Measurements from ENCODE around the gene ASB15. TPM values are rescaled to one million over a fixed set of nuclear protein-coding genes. Genes with fewer than 3 reads are reported as not detected.
A peak's percentile ranks its signal among the peaks of the same experiment; 100 is the strongest.

ASB15 gene
- total RNA-seq, 2 experiments from 2014 or later = not detected

- Mint-ChIP-seq H3K4me3 (no peak overlapping the region), H3K36me3 (ENCODE audit: low read depth) (no peaks in the 10 kb centered on the region), H3K4me1 (ENCODE audit: low read depth) (no peaks in the 10 kb centered on the region), H3K27ac (no peak overlapping the region), H3K9me3 (no peaks in the 10 kb centered on the region), H3K27me3 (ENCODE audit: low read depth) (peaks cover 1% of the 10 kb centered on the region)
- no peak for DNase-seq
- CTCF ChIA-PET = no interaction called here
- intact Hi-C loops (cut with micrococcal nuclease) = no loop called here
Observed at GRCh38 chr7:123571187-123571586, 30.4 kb upstream of the ASB15 start.

- no peak for DNase-seq
- CTCF ChIA-PET = no interaction called here
- Mint-ChIP-seq H3K4me3 (no peak overlapping the region), H3K36me3 (ENCODE audit: low read depth) (no peaks in the 10 kb centered on the region), H3K27me3 (ENCODE audit: low read depth) (peaks cover 1% of the 10 kb centered on the region), H3K4me1 (ENCODE audit: low read depth) (no peaks in the 10 kb centered on the region), H3K27ac (no peak overlapping the region), H3K9me3 (no peaks in the 10 kb centered on the region)
- intact Hi-C loops (cut with micrococcal nuclease) = no loop called here
Observed at GRCh38 chr7:123571684-123572083, 29.9 kb upstream of the ASB15 start.

GRCh38 chr7:123573341-123573740, 28.3 kb upstream of the ASB15 start:
- no peak for DNase-seq
- CTCF ChIA-PET = interaction anchor here (0.7 kb wide), 1 partner anchor 12 kb away, joined by 4 read pairs; no protein-coding TSS in a partner anchor
- no peaks in the 10 kb centered on the region for H3K4me1 Mint-ChIP-seq (ENCODE audit: low read depth)
- intact Hi-C loops (cut with micrococcal nuclease) = no loop called here
- no peaks in the 10 kb centered on the region for H3K9me3 Mint-ChIP-seq
- H3K36me3 Mint-ChIP-seq (ENCODE audit: low read depth) = no peaks in the 10 kb centered on the region
- H3K27ac Mint-ChIP-seq = no peak overlapping the region
- no peak overlapping the region for H3K4me3 Mint-ChIP-seq
- peaks cover 4% of the 10 kb centered on the region for H3K27me3 Mint-ChIP-seq (ENCODE audit: low read depth)

GRCh38 chr7:123573896-123574467, 27.6 kb upstream of the ASB15 start:
- H3K4me3 Mint-ChIP-seq = no peak overlapping the region
- intact Hi-C loops (cut with micrococcal nuclease) = no loop called here
- no peaks in the 10 kb centered on the region for H3K36me3 Mint-ChIP-seq (ENCODE audit: low read depth)
- CTCF ChIA-PET = no interaction called here
- H3K9me3 Mint-ChIP-seq = no peaks in the 10 kb centered on the region
- no peak for DNase-seq
- H3K27me3 Mint-ChIP-seq (ENCODE audit: low read depth) = peaks cover 6% of the 10 kb centered on the region
- H3K27ac Mint-ChIP-seq = no peak overlapping the region
- no peaks in the 10 kb centered on the region for H3K4me1 Mint-ChIP-seq (ENCODE audit: low read depth)

- H3K36me3 Mint-ChIP-seq (ENCODE audit: low read depth) = no peaks in the 10 kb centered on the region
- DNase-seq = no peak
- CTCF ChIA-PET = interaction anchor here (1.4 kb wide), 1 partner anchor 289 kb away, joined by 3 read pairs; no protein-coding TSS in a partner anchor
- peaks cover 10% of the 10 kb centered on the region for H3K27me3 Mint-ChIP-seq (ENCODE audit: low read depth)
- no peaks in the 10 kb centered on the region for H3K9me3 Mint-ChIP-seq
- intact Hi-C loops (cut with micrococcal nuclease) = no loop called here
- no peak overlapping the region for H3K27ac Mint-ChIP-seq
- no peak overlapping the region for H3K4me3 Mint-ChIP-seq
- H3K4me1 Mint-ChIP-seq (ENCODE audit: low read depth) = no peaks in the 10 kb centered on the region
Observed at GRCh38 chr7:123579416-123579815, 22.2 kb upstream of the ASB15 start.

- Mint-ChIP-seq H3K36me3 (ENCODE audit: low read depth) (no peaks in the 10 kb centered on the region), H3K4me3 (no peak overlapping the region), H3K9me3 (no peaks in the 10 kb centered on the region), H3K4me1 (ENCODE audit: low read depth) (no peaks in the 10 kb centered on the region), H3K27ac (no peak overlapping the region), H3K27me3 (ENCODE audit: low read depth) (peaks cover 9% of the 10 kb centered on the region)
- DNase-seq = peak; percentile 12
- intact Hi-C loops (cut with micrococcal nuclease) = loop anchor here (1.0 to 2.0 kb wide), 3 partner anchors 121 to 292 kb away; no protein-coding TSS in a partner anchor
- CTCF ChIA-PET = interaction anchor here (0.7 to 1.4 kb wide), 5 partner anchors 12 to 288 kb away, joined by 3 read pairs; no protein-coding TSS in a partner anchor
Observed at GRCh38 chr7:123580406-123581161, 21.0 kb upstream of the ASB15 start.

GRCh38 chr7:123581162-123581459, 20.5 kb upstream of the ASB15 start:
- no peaks in the 10 kb centered on the region for H3K9me3 Mint-ChIP-seq
- no peak for DNase-seq
- no peaks in the 10 kb centered on the region for H3K4me1 Mint-ChIP-seq (ENCODE audit: low read depth)
- peaks cover 9% of the 10 kb centered on the region for H3K27me3 Mint-ChIP-seq (ENCODE audit: low read depth)
- intact Hi-C loops (cut with micrococcal nuclease) = loop anchor here (1.0 to 2.0 kb wide), 3 partner anchors 120 to 292 kb away; no protein-coding TSS in a partner anchor
- H3K4me3 Mint-ChIP-seq = no peak overlapping the region
- no peaks in the 10 kb centered on the region for H3K36me3 Mint-ChIP-seq (ENCODE audit: low read depth)
- CTCF ChIA-PET = interaction anchor here (0.6 to 1.1 kb wide), 5 partner anchors 11 to 1080 kb away, joined by 3 read pairs; no protein-coding TSS in a partner anchor
- H3K27ac Mint-ChIP-seq = no peak overlapping the region

GRCh38 chr7:123583821-123584220, 17.8 kb upstream of the ASB15 start:
- Mint-ChIP-seq H3K36me3 (ENCODE audit: low read depth) (no peaks in the 10 kb centered on the region), H3K4me1 (ENCODE audit: low read depth) (no peaks in the 10 kb centered on the region)
- CTCF ChIA-PET = no interaction called here

GRCh38 chr7:123588376-123588775, 13.2 kb upstream of the ASB15 start:
- H3K4me1 Mint-ChIP-seq (ENCODE audit: low read depth) = no peaks in the 10 kb centered on the region
- no peak overlapping the region for H3K27ac Mint-ChIP-seq
- CTCF ChIA-PET = no interaction called here
- intact Hi-C loops (cut with micrococcal nuclease) = no loop called here
- no peak for DNase-seq
- H3K4me3 Mint-ChIP-seq = no peak overlapping the region
- no peaks in the 10 kb centered on the region for H3K36me3 Mint-ChIP-seq (ENCODE audit: low read depth)
- H3K27me3 Mint-ChIP-seq (ENCODE audit: low read depth) = peaks cover 26% of the 10 kb centered on the region
- no peaks in the 10 kb centered on the region for H3K9me3 Mint-ChIP-seq

More at GRCh38 chr7:123583821-123584220, 17.8 kb upstream of the ASB15 start:
- intact Hi-C loops (cut with micrococcal nuclease) = no loop called here
- Mint-ChIP-seq H3K27ac (no peak overlapping the region), H3K9me3 (no peaks in the 10 kb centered on the region), H3K27me3 (ENCODE audit: low read depth) (peaks cover 4% of the 10 kb centered on the region), H3K4me3 (no peak overlapping the region)
- DNase-seq = no peak

- DNase-seq = no peak
- H3K36me3 Mint-ChIP-seq (ENCODE audit: low read depth) = no peaks in the 10 kb centered on the region
- CTCF ChIA-PET = no interaction called here
- H3K9me3 Mint-ChIP-seq = no peaks in the 10 kb centered on the region
- H3K27me3 Mint-ChIP-seq (ENCODE audit: low read depth) = peaks cover 38% of the 10 kb centered on the region
- H3K4me1 Mint-ChIP-seq (ENCODE audit: low read depth) = no peaks in the 10 kb centered on the region
- intact Hi-C loops (cut with micrococcal nuclease) = no loop called here
- H3K27ac Mint-ChIP-seq = no peak overlapping the region
- H3K4me3 Mint-ChIP-seq = no peak overlapping the region
Observed at GRCh38 chr7:123594813-123595241, 6.8 kb upstream of the ASB15 start.

GRCh38 chr7:123598657-123599056, 3.0 kb upstream of the ASB15 start:
- Mint-ChIP-seq H3K36me3 (ENCODE audit: low read depth) (no peaks in the 10 kb centered on the region), H3K27me3 (ENCODE audit: low read depth) (peaks cover 19% of the 10 kb centered on the region), H3K9me3 (no peaks in the 10 kb centered on the region), H3K27ac (no peak overlapping the region), H3K4me1 (ENCODE audit: low read depth) (no peaks in the 10 kb centered on the region), H3K4me3 (no peak overlapping the region)
- CTCF ChIA-PET = no interaction called here
- intact Hi-C loops (cut with micrococcal nuclease) = no loop called here
- DNase-seq = no peak

GRCh38 chr7:123599766-123600165, 1.9 kb upstream of the ASB15 start:
- no peak for DNase-seq
- intact Hi-C loops (cut with micrococcal nuclease) = no loop called here
- H3K36me3 Mint-ChIP-seq (ENCODE audit: low read depth) = no peaks in the 10 kb centered on the region
- CTCF ChIA-PET = no interaction called here
- no peaks in the 10 kb centered on the region for H3K9me3 Mint-ChIP-seq
- H3K4me1 Mint-ChIP-seq (ENCODE audit: low read depth) = no peaks in the 10 kb centered on the region
- H3K4me3 Mint-ChIP-seq = no peak overlapping the region
- no peak overlapping the region for H3K27ac Mint-ChIP-seq
- H3K27me3 Mint-ChIP-seq (ENCODE audit: low read depth) = peaks cover 16% of the 10 kb centered on the region

GRCh38 chr7:123600876-123601275, 745 bp upstream of the ASB15 start:
- CTCF ChIA-PET = no interaction called here
- H3K4me3 Mint-ChIP-seq = no peak overlapping the region
- DNase-seq = no peak
- no peaks in the 10 kb centered on the region for H3K4me1 Mint-ChIP-seq (ENCODE audit: low read depth)
- no peaks in the 10 kb centered on the region for H3K36me3 Mint-ChIP-seq (ENCODE audit: low read depth)
- H3K27me3 Mint-ChIP-seq (ENCODE audit: low read depth) = peaks cover 10% of the 10 kb centered on the region
- H3K27ac Mint-ChIP-seq = no peak overlapping the region
- intact Hi-C loops (cut with micrococcal nuclease) = no loop called here
- H3K9me3 Mint-ChIP-seq = no peaks in the 10 kb centered on the region
